ENCODE measurements around the gene RASGRP1.

GRCh38 chr15:38602910-38603670 lies 38.5 kb upstream of the RASGRP1 start:
- no peak for TF ChIP-seq LEF1 (IDR thresholded peaks at IDR 0.05; ENCODE audit: borderline replicate concordance)
- no peak for TF ChIP-seq FOXA1 (IDR thresholded peaks at IDR 0.05)
- no peak for TF ChIP-seq SP1 (IDR thresholded peaks at IDR 0.05)
- no peak for TF ChIP-seq PKNOX1 (IDR thresholded peaks at IDR 0.05)
- no peak for TF ChIP-seq FOXM1 (IDR thresholded peaks at IDR 0.05; ENCODE audit: borderline replicate concordance)
- TF ChIP-seq ELF4 (IDR thresholded peaks at IDR 0.05): no peak
- TF ChIP-seq FOXK2 (IDR thresholded peaks at IDR 0.05): no peak
- TF ChIP-seq BHLHE40 (IDR thresholded peaks at IDR 0.05; ENCODE audit: borderline replicate concordance): no peak
- no peak for TF ChIP-seq TARDBP (IDR thresholded peaks at IDR 0.05)
- no peak for TF ChIP-seq SUZ12 (IDR thresholded peaks at IDR 0.05)
- no peak for TF ChIP-seq ARNT (IDR thresholded peaks at IDR 0.05)
- TF ChIP-seq L3MBTL2 (conservative IDR thresholded peaks at IDR 0.05): no peak
- no peak for TF ChIP-seq ZNF384 (IDR thresholded peaks at IDR 0.05)
- no peak for TF ChIP-seq HDGF (IDR thresholded peaks at IDR 0.05; ENCODE audit: borderline replicate concordance)
